H1 (cell line): Measurements from ENCODE around the gene APEH. TPM values are rescaled to one million over a fixed set of nuclear protein-coding genes. Genes with fewer than 3 reads are reported as not detected.

Source experiments
- CTCF ChIA-PET: fragments of 300-600 bp; sonication (Branson Sonifier 250); formaldehyde crosslinking; loops from one replicate; lab custom pipeline; 2021; ENCODE audit not compliant: partially characterized antibody; lab: Charles Lee
- POLR2A ChIA-PET: fragments of 300-600 bp; sonication (Branson Sonifier 250); formaldehyde crosslinking; loops from one replicate; lab custom pipeline; 2021; ENCODE audit warnings: inconsistent platforms; ENCODE audit not compliant: partially characterized antibody; lab: Charles Lee
- DNase-seq, 2 experiments: peaks; one replicate each; pipeline versions ENCODE4 v3.0.0 to v3.0.0-alpha.2; 2010 to 2022; ENCODE audit warnings: low spot score in 2 of 2, low read depth in 1 of 2, mixed read lengths in 1 of 2
- FAIRE-seq: peaks from 2 replicates; lab custom pipeline; 2011; peaks lifted over from hg19 to GRCh38; lab: Jason Lieb, UNC
- H2AFZ ChIP-seq: 2 replicates; pipeline ENCODE4 v1.8.1; 2012; ENCODE audit warnings: low read length, inconsistent platforms
- H2AK5ac ChIP-seq: 2 replicates; pipeline ENCODE4 v1.6.1; 2013; ENCODE audit warnings: low read depth, low read length
- H2BK120ac ChIP-seq: replicated peaks from 2 replicates; pipeline ENCODE3; 2013; ENCODE audit warnings: low read depth, low read length, inconsistent platforms
- H2BK12ac ChIP-seq: 2 replicates; pipeline ENCODE4 v1.6.1; 2013; ENCODE audit warnings: low read depth, low read length
- H2BK15ac ChIP-seq: 2 replicates; pipeline ENCODE4 v1.6.1; 2013; ENCODE audit warnings: low read length
- H2BK20ac ChIP-seq: 2 replicates; pipeline ENCODE4 v1.6.1; 2013; ENCODE audit warnings: low read length
- H2BK5ac ChIP-seq: 2 replicates; pipeline ENCODE4 v1.6.1; 2013; ENCODE audit warnings: low read depth, low read length
- H3K14ac ChIP-seq: 2 replicates; pipeline ENCODE4 v1.6.1; 2013; ENCODE audit warnings: inconsistent platforms; ENCODE audit not compliant: insufficient read length
- H3K18ac ChIP-seq: 2 replicates; pipeline ENCODE4 v1.6.1; 2013; ENCODE audit warnings: low read length; ENCODE audit errors: extremely low read depth
- H3K23ac ChIP-seq: 2 replicates; pipeline ENCODE4 v1.6.1; 2013; ENCODE audit warnings: inconsistent platforms; ENCODE audit not compliant: insufficient read length
- H3K23me2 ChIP-seq: 2 replicates; pipeline ENCODE4 v1.6.1; 2013; ENCODE audit warnings: low read depth, low read length
- H3K27ac ChIP-seq: 2 replicates; pipeline ENCODE4 v1.6.1; 2011; ENCODE audit warnings: low read depth, low read length, inconsistent platforms
- H3K27me3 ChIP-seq, 4 experiments: replicated peaks in 1 of 4; 1 replicate in 1 of 4; 2 replicates in 3 of 4; pipeline versions ENCODE4 v1.6.1 to v1.8.1; 2011 to 2013; ENCODE audit warnings: low read length in 3 of 4, mild to moderate bottlenecking in 3 of 4, inconsistent platforms in 2 of 4, mixed read lengths in 2 of 4, moderate library complexity in 1 of 4; ENCODE audit not compliant: control insufficient read depth in 3 of 4, insufficient read depth in 3 of 4; ENCODE audit errors: extremely low read depth in 1 of 4
- H3K36me3 ChIP-seq, 4 experiments: 2 replicates each; pipeline versions ENCODE4 v1.6.1 to v1.8.1; 2011 to 2013; ENCODE audit warnings: mild to moderate bottlenecking in 4 of 4, low read length in 3 of 4, moderate library complexity in 2 of 4, control low read depth in 1 of 4, inconsistent platforms in 1 of 4; ENCODE audit not compliant: insufficient read depth in 4 of 4, control insufficient read depth in 2 of 4
- H3K4ac ChIP-seq: replicated peaks from 2 replicates; pipeline ENCODE3; 2013; ENCODE audit warnings: low read length, low read depth, mixed read lengths, inconsistent platforms; ENCODE audit not compliant: insufficient read length
- H3K4me1 ChIP-seq, 4 experiments: replicated peaks in 1 of 4; 1 replicate in 1 of 4; 2 replicates in 3 of 4; pipeline versions ENCODE4 v1.6.1 to v1.8.1; 2011 to 2013; ENCODE audit warnings: low read length in 3 of 4, inconsistent platforms in 2 of 4, mixed read lengths in 1 of 4; ENCODE audit not compliant: insufficient read depth in 4 of 4, control insufficient read depth in 3 of 4
- H3K4me2 ChIP-seq, 2 experiments: 2 replicates each; pipeline versions ENCODE4 v1.6.1 to v1.8.1; 2011 to 2013; ENCODE audit warnings: low read depth in 2 of 2, low read length in 2 of 2, control low read depth in 1 of 2, inconsistent platforms in 1 of 2, mild to moderate bottlenecking in 1 of 2; ENCODE audit not compliant: insufficient read depth in 1 of 2
- H3K4me3 ChIP-seq, 4 experiments: fragments of 200-600, 300-600 bp in 1 of 4; sonication (generic), shearing (Covaris generic), sonication (Bioruptor Twin) in 1 of 4; 2 replicates each; pipeline versions ENCODE4 v1.5.1 to v1.8.1; 2011 to 2016; ENCODE audit warnings: low read length in 4 of 4, low read depth in 3 of 4, control low read depth in 2 of 4, inconsistent platforms in 2 of 4, mild to moderate bottlenecking in 2 of 4, mixed read lengths in 1 of 4, moderate library complexity in 1 of 4; ENCODE audit not compliant: insufficient read depth in 2 of 4; ENCODE audit errors: extremely low read depth in 1 of 4
- H3K56ac ChIP-seq: replicated peaks from 2 replicates; pipeline ENCODE3; 2013; ENCODE audit warnings: low read depth, mild to moderate bottlenecking, mixed read lengths, low read length, inconsistent platforms; ENCODE audit not compliant: insufficient read length
- H3K79me1 ChIP-seq: 2 replicates; pipeline ENCODE4 v1.6.1; 2013; ENCODE audit warnings: low read depth, low read length, control low read depth
- H3K79me2 ChIP-seq, 2 experiments: 2 replicates each; pipeline versions ENCODE4 v1.6.1 to v1.8.1; 2012 to 2013; ENCODE audit warnings: low read length in 2 of 2, mild to moderate bottlenecking in 2 of 2, inconsistent platforms in 1 of 2; ENCODE audit not compliant: insufficient read depth in 2 of 2, control insufficient read depth in 1 of 2
- H3K9ac ChIP-seq, 4 experiments: replicated peaks in 1 of 4; 1 replicate in 1 of 4; 2 replicates in 3 of 4; pipeline versions ENCODE4 v1.6.1 to v1.8.1; 2011 to 2013; ENCODE audit warnings: low read depth in 3 of 4, low read length in 3 of 4, control low read depth in 2 of 4, mild to moderate bottlenecking in 2 of 4, moderate library complexity in 2 of 4, inconsistent platforms in 1 of 4; ENCODE audit errors: extremely low read depth in 1 of 4
- H3K9me3 ChIP-seq, 2 experiments: 2 replicates each; pipeline versions ENCODE4 v1.6.1 to v1.8.1; 2012 to 2013; ENCODE audit warnings: mild to moderate bottlenecking in 2 of 2, moderate library complexity in 2 of 2, control low read depth in 1 of 2, inconsistent platforms in 1 of 2, low read depth in 1 of 2, low read length in 1 of 2, mixed read lengths in 1 of 2; ENCODE audit not compliant: insufficient read depth in 2 of 2
- H4K20me1 ChIP-seq, 2 experiments: replicated peaks in 1 of 2; 2 replicates each; pipeline versions ENCODE3 to v1.8.1; 2011 to 2013; ENCODE audit warnings: inconsistent platforms in 2 of 2, low read length in 2 of 2, mild to moderate bottlenecking in 1 of 2; ENCODE audit not compliant: insufficient read depth in 2 of 2, control insufficient read depth in 1 of 2
- H4K5ac ChIP-seq: 2 replicates; pipeline ENCODE4 v1.6.1; 2013; ENCODE audit warnings: low read length, low read depth, mixed read lengths, inconsistent platforms; ENCODE audit not compliant: insufficient read length
- H4K8ac ChIP-seq: 2 replicates; pipeline ENCODE4 v1.8.0; 2013; ENCODE audit warnings: mild to moderate bottlenecking, moderate library complexity, low read length, inconsistent platforms; ENCODE audit not compliant: insufficient read depth; ENCODE audit errors: extremely low read depth
- H4K91ac ChIP-seq: replicated peaks from 2 replicates; pipeline ENCODE3; 2013; ENCODE audit warnings: low read length, mixed read lengths, inconsistent platforms; ENCODE audit not compliant: insufficient read length
- SAP30 ChIP-seq: fragments of 300-600 bp; sonication (generic); IDR thresholded peaks from 2 replicates; pipeline ENCODE4 v1.7.1; 2012; ENCODE audit warnings: low read length, moderate library complexity, mild to moderate bottlenecking, inconsistent platforms; ENCODE audit not compliant: insufficient read depth, insufficient replicate concordance
- TCF12 ChIP-seq: IDR thresholded peaks from 2 replicates; pipeline ENCODE4 v1.6.1; 2011; ENCODE audit warnings: low read depth, mild to moderate bottlenecking, low read length
- WGBS, 2 experiments: shearing (Covaris generic) in 1 of 2; methylation state at CpG; one replicate each; pipeline versions ENCODE4 v1.1.6 to v1.1.7; 2013 to 2015; ENCODE audit warnings: low lambda C conversion rate in 2 of 2, mixed read lengths in 2 of 2, inconsistent platforms in 1 of 2, low coverage in 1 of 2, missing lambda C conversion rate in 1 of 2; ENCODE audit not compliant: insufficient replicate concordance in 2 of 2, insufficient coverage in 1 of 2, insufficient read length in 1 of 2; ENCODE audit errors: extremely low coverage in 1 of 2, missing lambda C conversion rate in 1 of 2; 5-methylcytosine and 5-hydroxymethylcytosine counted together
- polyA plus RNA-seq, 7 experiments: library from polyadenylated mRNA; depleted of rRNA in 3 of 7; stranded (reverse) in 5 of 7; unstranded in 2 of 7; fragments of >200 nt in 5 of 7; fragments of 200-250 nt in 2 of 7; gene quantifications; 1 replicate in 5 of 7; 2 replicates in 1 of 7; 4 replicates in 1 of 7; pipeline versions ENCODE4 v1.2.1 to v1.2.3, GENCODE V29; 2011 to 2013; ENCODE audit warnings: missing spikeins in 2 of 7, mixed read lengths in 2 of 7
- total RNA-seq: library from RNA; stranded (reverse); fragmentation: NEBNext Ultra II Directional; extraction: Animal tissue kit (Norgen Biotek cat#: 25700); gene quantifications from 2 replicates; pipeline ENCODE4 v1.2.1, GENCODE V29; 2021

Gene APEH
- total and polyA plus RNA-seq, 2 of the 8 experiments (the other 6 are each of a cell fraction or from before 2014, with no cell fraction given) = 222 to 260 TPM

GRCh38 chr3:49704629-49705028, 30.5 kb downstream of the APEH start:
- no peak overlapping the region for H3K23ac ChIP-seq
- 90% methylated on average over 6 of the region's 8 CpGs; no CpG with 5 or more reads in 1 of the 2 experiments for WGBS, 2 experiments
- no peak overlapping the region for H4K8ac ChIP-seq
- H4K20me1 ChIP-seq = peaks cover 0 to 15% of the 10 kb centered on the region in 2 experiments
- H2BK120ac ChIP-seq = no peak overlapping the region
- DNase-seq (no peak), FAIRE-seq (no peak)
- CTCF ChIA-PET = interaction anchor here (1.7 to 9.7 kb wide), 5 partner anchors 8 to 136 kb away, joined by 4 to 127 read pairs (median 54); partner anchors contain the start of genes AMIGO3 and GMPPB
- no peak overlapping the region for H3K4ac ChIP-seq
- H3K4me2 ChIP-seq = no peak overlapping the region
- H2BK15ac ChIP-seq = no peak overlapping the region; the same call in 1 of the 2 replicates
- H3K27me3 ChIP-seq = no peaks in the 10 kb centered on the region
- POLR2A ChIA-PET = interaction anchor here (5.7 kb wide), 1 partner anchor 14 kb away, joined by 57 read pairs; the partner anchor contains the start of gene AMIGO3
- no peak overlapping the region for H2AFZ ChIP-seq
- no peak overlapping the region for H3K9ac ChIP-seq
- H2AK5ac ChIP-seq = no peak overlapping the region
- H3K79me1 ChIP-seq = no peaks in the 10 kb centered on the region
- H3K4me3 ChIP-seq = no peak overlapping the region
- no peak overlapping the region for H4K5ac ChIP-seq
- peaks cover 4 to 5% (median 5%) of the 10 kb centered on the region in 4 experiments; a peak in 5 of 8 replicates for H3K36me3 ChIP-seq
- no peak overlapping the region for H2BK20ac ChIP-seq
- no peak overlapping the region for H3K27ac ChIP-seq
- H3K9me3 ChIP-seq = no peaks in the 10 kb centered on the region
- H3K18ac ChIP-seq = no peak overlapping the region
- H3K56ac ChIP-seq = no peak overlapping the region
- no peak overlapping the region for H2BK12ac ChIP-seq
- H2BK5ac ChIP-seq = 0 out of 2 replicates have a peak overlapping the region, but pooled peaks have one; percentile 35
- peaks cover 0 to 9% (median 5%) of the 10 kb centered on the region in 4 experiments; a peak in 5 of 7 replicates for H3K4me1 ChIP-seq
- no peaks in the 10 kb centered on the region for H3K23me2 ChIP-seq
- no peaks in the 10 kb centered on the region for H3K79me2 ChIP-seq
- H4K91ac ChIP-seq = no peak overlapping the region
- no peak overlapping the region for H3K14ac ChIP-seq
- no peak for TF ChIP-seq SAP30
- TF ChIP-seq TCF12 = no peak
